ENCODE measurements around the gene IGLL5. TPM values are rescaled to one million over a fixed set of nuclear protein-coding genes. Genes with fewer than 3 reads are reported as not detected.

Gene IGLL5
- total RNA-seq, 6 experiments from 2014 or later, result not detected

DNA sequence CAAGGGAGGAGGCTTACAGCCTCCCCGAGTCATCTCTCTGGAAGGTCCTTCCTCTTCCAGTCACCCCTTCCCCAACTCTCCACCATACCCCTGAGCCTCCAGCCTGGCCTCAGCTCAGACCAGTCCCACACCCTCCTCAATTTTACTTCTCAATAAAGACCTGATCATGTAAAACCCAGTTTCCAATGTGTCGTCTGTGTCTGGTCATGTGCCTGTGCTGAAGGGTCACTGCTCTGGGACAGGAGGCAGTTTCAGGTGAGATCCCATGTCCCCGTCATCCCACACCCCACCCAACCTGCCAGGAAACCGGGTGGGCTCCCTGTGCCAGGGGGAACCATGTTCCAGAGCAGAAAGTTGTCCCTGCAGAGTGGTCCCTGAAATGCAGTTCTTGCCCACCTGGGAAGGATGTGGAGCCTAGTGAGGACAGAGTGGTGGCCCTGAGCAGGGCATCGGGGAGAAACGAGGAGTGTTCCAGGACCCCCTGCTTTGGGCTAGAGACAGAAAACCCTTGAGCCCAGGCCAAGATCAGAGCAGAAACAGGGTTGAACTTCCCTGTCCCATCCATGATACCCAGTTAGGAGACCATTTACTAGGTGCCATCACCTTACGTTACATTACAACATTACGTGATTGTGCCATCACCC, 19.4 kb downstream of the IGLL5 start:
- no peaks in the 10 kb centered on the region for H3K4me1 Mint-ChIP-seq (ENCODE audit: low read depth)
- no peaks in the 10 kb centered on the region for H3K36me3 Mint-ChIP-seq (ENCODE audit: low read depth)
- TF ChIP-seq, protein P1, sequence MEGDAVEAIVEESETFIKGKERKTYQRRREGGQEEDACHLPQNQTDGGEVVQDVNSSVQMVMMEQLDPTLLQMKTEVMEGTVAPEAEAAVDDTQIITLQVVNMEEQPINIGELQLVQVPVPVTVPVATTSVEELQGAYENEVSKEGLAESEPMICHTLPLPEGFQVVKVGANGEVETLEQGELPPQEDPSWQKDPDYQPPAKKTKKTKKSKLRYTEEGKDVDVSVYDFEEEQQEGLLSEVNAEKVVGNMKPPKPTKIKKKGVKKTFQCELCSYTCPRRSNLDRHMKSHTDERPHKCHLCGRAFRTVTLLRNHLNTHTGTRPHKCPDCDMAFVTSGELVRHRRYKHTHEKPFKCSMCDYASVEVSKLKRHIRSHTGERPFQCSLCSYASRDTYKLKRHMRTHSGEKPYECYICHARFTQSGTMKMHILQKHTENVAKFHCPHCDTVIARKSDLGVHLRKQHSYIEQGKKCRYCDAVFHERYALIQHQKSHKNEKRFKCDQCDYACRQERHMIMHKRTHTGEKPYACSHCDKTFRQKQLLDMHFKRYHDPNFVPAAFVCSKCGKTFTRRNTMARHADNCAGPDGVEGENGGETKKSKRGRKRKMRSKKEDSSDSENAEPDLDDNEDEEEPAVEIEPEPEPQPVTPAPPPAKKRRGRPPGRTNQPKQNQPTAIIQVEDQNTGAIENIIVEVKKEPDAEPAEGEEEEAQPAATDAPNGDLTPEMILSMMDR (IDR thresholded peaks at IDR 0.05), result no peak
- peaks cover 36% of the 10 kb centered on the region for H3K27me3 Mint-ChIP-seq (ENCODE audit: insufficient read depth)
- no peaks in the 10 kb centered on the region; the same call in 1 of the 2 replicates for H3K9me3 Mint-ChIP-seq
- H3K27ac Mint-ChIP-seq, result no peak overlapping the region
- DNase-seq, result no peak
- H3K4me3 Mint-ChIP-seq, result no peak overlapping the region

DNA sequence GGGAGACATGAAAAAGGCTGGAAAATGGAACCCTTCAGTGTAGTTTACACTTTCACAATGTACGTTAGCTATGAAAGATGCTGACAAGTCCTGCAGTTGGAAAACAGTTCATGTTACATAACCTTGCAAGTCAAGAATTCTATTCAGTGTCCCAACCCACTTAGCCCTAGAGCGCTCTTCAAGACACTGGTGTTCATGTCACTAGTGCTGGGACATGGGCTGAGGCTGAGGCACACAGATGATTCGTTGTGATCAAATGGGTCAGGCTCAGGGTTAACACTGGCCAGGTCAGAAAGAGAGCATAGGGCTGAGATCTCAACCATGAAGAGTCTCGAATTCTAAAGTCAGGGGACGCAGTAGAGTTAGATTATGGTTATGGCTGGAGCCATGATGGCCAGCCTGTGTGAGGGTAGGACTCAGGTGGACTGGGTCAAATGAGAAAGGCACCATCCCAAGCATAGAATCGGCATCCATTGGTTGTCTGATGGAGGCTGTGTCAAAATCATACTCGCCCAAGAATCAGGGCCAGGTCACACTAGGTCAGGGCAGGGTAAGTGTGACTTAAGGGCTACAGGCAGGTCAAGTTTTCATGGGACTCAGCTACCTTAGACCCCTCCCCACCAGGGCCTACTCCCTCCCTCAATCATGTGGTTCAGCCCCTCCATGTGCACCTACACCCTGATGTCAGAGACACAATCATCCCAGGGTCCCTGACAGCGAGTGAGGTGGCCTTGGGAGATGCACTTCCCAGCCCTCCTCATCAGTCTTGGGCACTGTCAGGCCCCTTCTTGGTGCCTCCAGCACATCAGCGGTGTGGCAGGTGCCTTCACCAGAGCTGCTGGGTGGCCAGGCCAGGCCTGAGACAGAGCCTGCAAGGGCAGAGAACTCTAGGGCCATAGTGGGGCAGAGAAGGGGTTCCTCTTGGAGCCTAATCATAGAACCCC, 20.2 kb downstream of the IGLL5 start:
- no peaks in the 10 kb centered on the region for H3K36me3 Mint-ChIP-seq (ENCODE audit: low read depth)
- H3K9me3 Mint-ChIP-seq, result no peaks in the 10 kb centered on the region; the same call in 1 of the 2 replicates
- DNase-seq, result no peak
- peaks cover 33% of the 10 kb centered on the region for H3K27me3 Mint-ChIP-seq (ENCODE audit: insufficient read depth)
- no peaks in the 10 kb centered on the region for H3K4me1 Mint-ChIP-seq (ENCODE audit: low read depth)
- H3K4me3 Mint-ChIP-seq, result no peak overlapping the region
- H3K27ac Mint-ChIP-seq, result no peak overlapping the region
- TF ChIP-seq, protein P1 (IDR thresholded peaks at IDR 0.05), result no peak

DNA sequence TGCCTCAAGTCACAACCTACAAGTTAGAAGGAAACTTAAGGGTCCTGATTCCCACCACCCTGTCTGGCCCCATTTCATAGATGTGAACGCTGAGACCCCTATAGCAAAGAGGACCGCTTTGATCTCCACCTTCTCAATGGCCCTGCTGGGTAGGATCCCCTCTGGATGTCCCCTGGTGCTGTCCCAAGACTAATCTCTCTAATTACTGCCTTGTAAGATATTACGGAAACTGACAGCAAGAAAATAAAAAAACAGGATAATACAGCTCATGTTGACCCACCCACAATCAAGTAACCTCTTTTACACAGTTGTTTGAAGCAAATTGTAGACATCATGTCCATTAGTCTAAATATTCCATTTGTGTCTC, 20.9 kb downstream of the IGLL5 start:
- no peaks in the 10 kb centered on the region for H3K4me1 Mint-ChIP-seq (ENCODE audit: low read depth)
- H3K9me3 Mint-ChIP-seq, result no peaks in the 10 kb centered on the region; the same call in 1 of the 2 replicates
- no peaks in the 10 kb centered on the region for H3K36me3 Mint-ChIP-seq (ENCODE audit: low read depth)
- peaks cover 36% of the 10 kb centered on the region for H3K27me3 Mint-ChIP-seq (ENCODE audit: insufficient read depth)
- H3K4me3 Mint-ChIP-seq, result no peak overlapping the region
- DNase-seq, result no peak
- TF ChIP-seq, protein P1 (IDR thresholded peaks at IDR 0.05), result no peak
- no peak overlapping the region for H3K27ac Mint-ChIP-seq

DNA sequence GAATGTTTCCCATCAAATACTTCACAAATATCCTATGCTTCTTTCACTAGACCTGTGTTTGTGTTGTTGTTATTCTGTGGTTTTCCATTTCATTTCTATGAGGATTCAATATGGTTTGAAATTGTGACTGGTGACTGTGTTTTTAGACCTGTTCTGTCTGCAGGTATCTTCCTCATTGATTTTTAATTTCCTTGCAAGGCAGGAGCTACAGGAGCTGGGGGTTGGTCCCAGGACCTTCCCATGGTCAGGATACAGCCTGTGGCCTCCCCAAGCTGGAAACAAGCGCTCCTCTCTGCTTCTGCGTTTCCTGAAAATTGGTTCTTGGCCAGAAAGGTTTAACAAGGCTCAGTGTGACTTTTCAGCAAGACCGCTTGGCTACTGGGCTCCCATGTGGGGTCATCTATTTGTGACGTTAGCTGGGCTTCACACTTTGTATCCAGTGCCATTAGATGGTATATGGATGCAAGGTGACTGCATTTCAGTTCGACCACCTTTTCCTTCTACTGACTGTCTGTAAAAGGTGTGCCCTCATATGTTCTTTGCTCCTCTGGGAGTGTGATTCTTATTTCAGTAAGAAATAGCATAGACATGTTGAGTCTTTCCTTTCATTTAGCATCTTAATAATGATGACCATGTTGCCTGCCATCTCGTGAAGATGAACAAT, 21.5 kb downstream of the IGLL5 start:
- TF ChIP-seq, protein P1 (IDR thresholded peaks at IDR 0.05), result no peak
- no peaks in the 10 kb centered on the region; the same call in 1 of the 2 replicates for H3K9me3 Mint-ChIP-seq

DNA sequence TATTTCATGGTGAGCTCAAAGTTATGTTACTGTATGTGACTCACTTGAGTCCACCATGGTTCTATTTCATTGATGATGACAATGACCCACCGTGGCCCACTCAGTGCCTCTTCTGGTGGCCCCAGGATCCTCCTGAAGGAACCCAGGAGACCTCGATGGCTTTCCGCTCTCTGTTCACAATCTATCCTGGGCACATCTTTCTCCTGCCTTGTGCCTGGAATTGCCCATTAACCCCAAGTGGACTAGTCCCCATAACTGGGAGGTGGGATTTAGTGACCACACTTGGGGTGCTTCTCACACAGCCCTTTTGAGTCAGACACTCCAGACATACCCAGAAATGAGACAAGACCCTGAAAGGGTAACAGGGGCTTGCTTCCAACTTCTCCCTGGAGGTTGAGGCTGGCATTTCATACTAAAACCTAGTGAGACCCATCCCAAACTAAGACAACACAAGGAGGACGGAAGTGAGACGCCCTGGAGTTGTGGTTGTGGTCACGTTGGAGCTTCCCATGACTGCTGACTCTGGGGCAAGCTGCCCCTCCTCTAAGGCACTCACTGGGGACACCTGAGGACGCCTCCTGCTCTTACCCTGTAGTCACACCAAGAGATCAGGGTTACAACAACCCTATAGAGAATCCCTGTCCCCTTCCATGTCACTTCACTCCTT, 22.1 kb downstream of the IGLL5 start:
- H3K4me1 Mint-ChIP-seq (ENCODE audit: low read depth), result no peaks in the 10 kb centered on the region
- H3K27ac Mint-ChIP-seq, result no peak overlapping the region
- H3K4me3 Mint-ChIP-seq, result no peak overlapping the region
- peaks cover 40% of the 10 kb centered on the region for H3K27me3 Mint-ChIP-seq (ENCODE audit: insufficient read depth)
- TF ChIP-seq, protein P1 (IDR thresholded peaks at IDR 0.05), result no peak
- DNase-seq, result no peak
- H3K36me3 Mint-ChIP-seq (ENCODE audit: low read depth), result no peaks in the 10 kb centered on the region
- H3K9me3 Mint-ChIP-seq, result no peaks in the 10 kb centered on the region; the same call in 1 of the 2 replicates

More for the DNA sequence above, 21.5 kb downstream of the IGLL5 start:
- no peak overlapping the region for H3K4me3 Mint-ChIP-seq
- no peak for DNase-seq
- H3K36me3 Mint-ChIP-seq (ENCODE audit: low read depth), result no peaks in the 10 kb centered on the region
- H3K27me3 Mint-ChIP-seq (ENCODE audit: insufficient read depth), result peaks cover 37% of the 10 kb centered on the region
- H3K27ac Mint-ChIP-seq, result no peak overlapping the region
- H3K4me1 Mint-ChIP-seq (ENCODE audit: low read depth), result no peaks in the 10 kb centered on the region
